IMR-90 (cell line): ENCODE data around the gene H1-8. TPM values are rescaled to one million over a fixed set of nuclear protein-coding genes. Genes with fewer than 3 reads are reported as not detected.

Experiments used
- microRNA-seq, 2 experiments: library from miRNA; stranded (forward) in 1 of 2; unstranded in 1 of 2; fragments of 10-50 nt in 1 of 2; fragments of <30 nt in 1 of 2; gene quantifications in 1 of 2; microRNA quantifications in 1 of 2; one replicate each; pipeline versions ENCODE3 to v1.1.0; 2013 to 2020; ENCODE audit not compliant: insufficient read depth in 1 of 2, insufficient read length in 1 of 2, unreplicated experiment in 1 of 2
- polyA plus RNA-seq, 3 experiments: library from polyadenylated mRNA; depleted of rRNA; stranded (reverse); fragments of >200 nt; gene quantifications; 2 replicates each; pipeline ENCODE4 v1.2.3, GENCODE V29; 2012; ENCODE audit warnings: low replicate concordance in 1 of 3
- small RNA-seq, 5 experiments: library from RNA; depleted of rRNA; stranded (forward); fragments of <200 nt; gene quantifications; one replicate each; pipeline ENCODE3, GENCODE V24; 2012
- total RNA-seq: library from RNA; depleted of rRNA; stranded (reverse); fragments of >200 nt; gene quantifications from 2 replicates; pipeline ENCODE4 v1.2.3, GENCODE V29; 2012; rRNA removed

H1-8 gene
- total and polyA plus RNA-seq, 2 of the 4 experiments (the other 2 are of a cell fraction), result not detected

Small RNA genes lying within 50 kb of the gene (microRNA-seq; reads per million reads assigned to microRNA genes)
- gene RN7SL752P (ENCODE audit: insufficient read depth, insufficient read length), result not detected

Small RNA genes lying within 50 kb of the gene (small RNA-seq; reads per million reads assigned to genes)
- gene RN7SL752P, result 0 to 0.16 (median 0) reads per million in 5 experiments

Other genes with a start within 250 kb of the H1-8 start
- gene EFCAB12, start 114.5 kb upstream of the H1-8 start, total RNA-seq, result under 0.01 TPM in 2 replicates
- 0.09 and 0.17 TPM in 2 replicates for gene EFCAB12, start 114.5 kb upstream of the H1-8 start, polyA plus RNA-seq (2012; rRNA removed)
- gene MBD4, start 103.2 kb upstream of the H1-8 start, total RNA-seq, result 13.8 and 22.2 TPM in 2 replicates
- 14.9 and 15.0 TPM in 2 replicates for gene MBD4, start 103.2 kb upstream of the H1-8 start, polyA plus RNA-seq (2012; rRNA removed)
- gene IFT122, start 103.0 kb upstream of the H1-8 start, total RNA-seq, result 27.2 and 28.0 TPM in 2 replicates
- gene IFT122, start 103.0 kb upstream of the H1-8 start, polyA plus RNA-seq (2012; rRNA removed), result 16.8 and 17.1 TPM in 2 replicates
- not detected in 2 replicates for gene RHO, start 14.5 kb upstream of the H1-8 start, total RNA-seq
- gene RHO, start 14.5 kb upstream of the H1-8 start, polyA plus RNA-seq (2012; rRNA removed), result not detected in 2 replicates
- gene PLXND1, start 63.5 kb downstream of the H1-8 start, total RNA-seq, result 19.2 and 22.5 TPM in 2 replicates
- 64.5 and 67.1 TPM in 2 replicates for gene PLXND1, start 63.5 kb downstream of the H1-8 start, polyA plus RNA-seq (2012; rRNA removed)